HTR-8/SVneo (cell line): ENCODE data around the gene NEK9.
A peak's percentile ranks its signal among the peaks of the same experiment; 100 is the strongest.

ENCODE experiments used
- DNase-seq: peaks from one replicate; pipeline ENCODE4 v3.0.0; 2011; ENCODE audit warnings: low spot score, mixed read lengths; ENCODE audit not compliant: insufficient read length
- FAIRE-seq: peaks from 2 replicates; lab custom pipeline; 2011; peaks lifted over from hg19 to GRCh38; lab: Jason Lieb, UNC

The NEK9 gene

GRCh38 chr14:75119056-75119455, 7.8 kb downstream of the NEK9 start:
- FAIRE-seq (peak; percentile 54), DNase-seq (no peak)

- DNase-seq (no peak), FAIRE-seq (peak; percentile 95)
These were observed 12.8 kb downstream of the NEK9 start for GRCh38 chr14:75113932-75114539.

GRCh38 chr14:75109877-75110276, 17.0 kb downstream of the NEK9 start:
- FAIRE-seq (peak; percentile 69), DNase-seq (no peak)

DNA sequence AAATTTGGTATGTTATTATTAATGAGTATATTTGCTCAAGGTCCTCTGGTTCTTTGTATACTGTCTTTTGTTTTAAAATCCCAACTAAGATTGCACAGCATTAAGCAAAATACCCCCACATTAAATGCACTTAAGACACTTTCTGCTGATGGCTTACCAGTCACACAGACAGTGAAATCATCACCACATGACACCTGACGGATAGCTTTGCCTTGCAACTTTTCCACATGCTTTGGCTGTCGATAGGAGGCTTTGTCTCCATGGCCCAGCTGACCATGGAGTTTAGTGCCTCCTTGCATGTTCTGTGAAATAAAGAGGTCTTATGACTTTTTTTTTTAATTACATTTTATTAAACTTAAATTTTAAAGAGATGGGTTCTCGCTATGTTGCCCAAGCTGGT, 19.7 kb downstream of the NEK9 start:
- DNase-seq (no peak), FAIRE-seq (peak; percentile 72)

- FAIRE-seq, result no peak
- DNase-seq, result no peak
These were observed 25.4 kb downstream of the NEK9 start for GRCh38 chr14:75101491-75101890.

DNA sequence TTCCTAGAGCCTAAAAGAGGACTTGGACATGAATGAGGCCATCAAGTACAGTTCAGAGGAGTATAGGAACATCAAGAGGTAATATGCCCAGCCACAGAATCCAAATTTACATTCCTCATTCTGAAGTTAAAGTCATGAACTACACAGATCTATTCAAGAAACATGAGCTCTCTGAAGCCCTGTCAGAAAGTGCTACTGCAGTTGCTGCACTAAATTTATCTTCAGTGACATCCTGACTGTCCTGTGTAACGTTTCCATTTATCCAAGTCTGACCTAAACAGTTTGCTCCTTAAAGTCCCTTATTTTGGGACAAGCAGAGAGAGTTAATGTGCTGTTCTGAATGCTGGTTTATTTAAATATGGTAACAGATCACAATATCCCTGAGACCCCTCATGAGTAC, 28.2 kb downstream of the NEK9 start:
- DNase-seq (no peak), FAIRE-seq (peak; percentile 79)

GRCh38 chr14:75098212-75098611, 28.6 kb downstream of the NEK9 start:
- DNase-seq (no peak), FAIRE-seq (no peak)

- DNase-seq, result no peak
- peak; percentile 75 for FAIRE-seq
These were observed 29.9 kb downstream of the NEK9 start for GRCh38 chr14:75096959-75097358.

DNA sequence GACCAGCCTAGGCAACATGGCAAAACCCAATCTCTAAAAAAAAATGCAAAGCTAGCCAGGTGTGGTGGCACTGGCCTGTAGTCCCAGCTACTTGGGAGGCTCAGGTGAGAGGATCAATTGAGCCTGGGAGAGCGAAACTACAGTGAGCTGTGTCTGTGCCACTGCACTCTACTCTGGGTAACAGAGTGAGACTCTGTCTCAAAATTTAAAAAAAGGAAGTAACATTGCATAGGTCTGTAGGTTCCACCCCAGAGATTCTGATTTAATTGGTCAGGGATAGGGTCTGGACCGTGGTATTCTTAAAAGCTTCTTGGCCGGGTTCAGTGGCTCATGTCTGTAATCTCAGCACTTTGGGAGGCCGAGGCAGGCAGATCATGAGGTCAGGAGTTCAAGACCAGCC, 31.2 kb downstream of the NEK9 start:
- FAIRE-seq (peak; percentile 52), DNase-seq (no peak)

GRCh38 chr14:75094896-75095295, 32.0 kb downstream of the NEK9 start:
- DNase-seq (no peak), FAIRE-seq (peak; percentile 42)

DNA sequence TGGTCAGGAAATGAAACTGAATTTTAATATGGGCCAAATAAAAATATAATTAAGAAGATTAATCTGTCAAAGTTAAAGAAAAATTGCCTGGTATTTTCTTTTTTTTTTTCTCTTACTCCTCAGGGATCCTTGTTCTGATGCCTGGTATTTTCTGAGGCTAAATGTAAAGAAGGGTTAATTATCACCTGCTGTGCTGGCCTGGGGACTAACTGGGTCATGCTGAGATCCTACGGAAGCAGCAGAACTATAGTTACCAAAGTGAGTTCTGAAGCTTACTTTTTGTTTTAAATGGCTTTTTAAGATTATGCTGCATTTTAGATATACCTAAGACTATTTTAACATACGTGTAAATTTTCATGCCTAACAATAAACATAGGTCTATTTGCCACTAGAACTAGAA, 34.1 kb downstream of the NEK9 start:
- peak; percentile 76 for FAIRE-seq
- DNase-seq, result no peak

DNA sequence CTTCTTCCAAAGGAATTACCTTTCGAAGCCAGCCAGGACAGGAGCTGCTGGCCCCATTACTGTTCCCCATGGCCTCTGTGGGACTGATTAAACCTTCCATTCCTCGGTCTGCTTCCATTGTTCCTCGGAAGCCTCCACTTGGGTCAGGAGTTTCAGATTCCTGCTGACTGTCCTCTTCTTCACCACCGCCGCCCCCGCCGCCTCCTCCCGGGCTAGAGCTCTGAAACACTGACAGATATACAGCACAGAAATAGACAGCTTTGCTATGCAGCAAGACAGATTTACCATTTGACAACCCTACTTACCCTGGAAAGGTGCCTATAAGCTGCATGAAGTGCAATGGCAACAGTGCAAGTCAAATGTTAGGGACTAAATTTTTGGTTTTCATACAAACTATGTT, 35.6 kb downstream of the NEK9 start:
- no peak for DNase-seq
- no peak for FAIRE-seq

GRCh38 chr14:75090353-75090752, 36.5 kb downstream of the NEK9 start:
- DNase-seq, result no peak
- FAIRE-seq, result peak; percentile 26

DNA sequence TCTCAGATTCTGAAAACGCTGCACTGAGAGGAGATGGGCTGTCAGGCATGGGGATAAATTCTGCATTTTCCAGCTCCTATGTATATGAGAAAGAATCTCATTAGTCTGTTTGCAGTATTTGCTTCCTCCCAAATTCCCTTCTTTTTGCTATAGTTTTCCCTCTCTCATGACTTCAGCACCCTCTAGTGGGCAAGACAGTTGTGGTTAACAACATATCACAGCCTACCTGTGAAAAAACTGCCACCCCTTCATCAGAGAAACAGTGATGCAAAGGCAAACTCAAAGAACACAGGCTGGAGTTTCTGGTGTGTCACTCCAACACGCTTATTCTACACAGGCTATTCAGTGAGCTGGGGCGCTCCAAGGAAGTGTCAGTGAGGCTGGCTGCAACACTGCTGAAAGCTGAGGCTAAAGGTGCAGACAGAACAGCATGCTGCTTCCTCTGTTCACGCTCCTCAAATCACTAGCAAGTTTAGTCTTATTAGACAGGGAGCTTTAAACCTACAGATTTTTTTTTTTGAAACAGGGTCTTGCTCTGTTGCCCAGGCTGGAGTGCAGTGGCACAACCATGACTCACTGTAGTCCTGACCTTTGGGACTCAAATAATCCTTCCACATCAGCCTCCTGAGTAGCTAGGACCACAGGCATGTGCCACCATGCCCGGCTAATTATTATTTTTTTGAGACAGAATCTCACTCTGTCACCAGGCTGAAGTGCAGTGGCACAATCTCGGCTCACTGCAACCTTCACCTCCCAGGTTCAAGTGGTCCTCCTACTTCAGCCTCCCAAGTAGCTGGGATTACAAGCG, 38.1 kb downstream of the NEK9 start:
- DNase-seq (peak; percentile 87), FAIRE-seq (peak; percentile 97)

DNA sequence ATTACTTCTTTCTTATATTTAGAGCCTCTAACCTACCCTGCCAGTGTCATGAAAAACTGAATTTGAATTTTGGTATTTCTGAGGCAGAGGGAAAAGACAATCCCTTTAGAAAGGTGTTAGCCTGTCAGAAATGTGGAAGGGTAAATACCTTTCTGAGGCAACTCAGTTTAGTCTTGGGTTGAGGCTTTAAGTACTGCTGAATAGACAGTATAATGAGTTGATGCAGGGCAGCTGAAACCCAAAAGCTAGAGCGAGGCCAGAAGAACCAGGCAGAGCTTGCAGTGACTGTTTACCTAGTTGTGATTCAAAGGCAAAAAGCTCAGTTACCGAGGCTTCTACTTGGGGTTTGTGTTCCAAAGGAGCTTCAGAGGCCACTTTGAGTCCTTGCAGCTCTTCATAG, 38.7 kb downstream of the NEK9 start:
- DNase-seq (no peak), FAIRE-seq (no peak)

DNA sequence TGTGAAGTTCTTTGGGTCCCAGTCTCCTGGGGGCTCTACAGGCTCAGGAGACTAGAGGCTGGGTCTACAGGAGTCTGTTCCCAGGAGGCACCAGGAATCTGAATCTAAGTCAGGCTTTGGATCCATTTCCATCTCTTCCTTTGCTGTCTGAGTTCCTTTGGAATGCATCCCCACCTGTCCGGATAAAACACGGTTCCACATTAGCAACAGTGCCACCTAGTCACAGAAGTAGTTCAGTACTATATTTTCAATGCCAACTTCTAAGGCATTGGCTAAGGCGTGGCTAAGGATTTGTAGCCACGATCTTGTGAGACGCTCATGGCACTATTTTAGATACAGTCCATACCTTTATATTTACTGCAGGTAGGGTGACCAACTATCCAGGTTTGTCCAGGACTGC, 42.3 kb downstream of the NEK9 start:
- peak; percentile 66 for DNase-seq
- FAIRE-seq, result peak; percentile 93

GRCh38 chr14:75083271-75083670, 43.6 kb downstream of the NEK9 start:
- DNase-seq (no peak), FAIRE-seq (no peak)

GRCh38 chr14:75081660-75082229, 45.1 kb downstream of the NEK9 start:
- DNase-seq (no peak), FAIRE-seq (no peak)

DNA sequence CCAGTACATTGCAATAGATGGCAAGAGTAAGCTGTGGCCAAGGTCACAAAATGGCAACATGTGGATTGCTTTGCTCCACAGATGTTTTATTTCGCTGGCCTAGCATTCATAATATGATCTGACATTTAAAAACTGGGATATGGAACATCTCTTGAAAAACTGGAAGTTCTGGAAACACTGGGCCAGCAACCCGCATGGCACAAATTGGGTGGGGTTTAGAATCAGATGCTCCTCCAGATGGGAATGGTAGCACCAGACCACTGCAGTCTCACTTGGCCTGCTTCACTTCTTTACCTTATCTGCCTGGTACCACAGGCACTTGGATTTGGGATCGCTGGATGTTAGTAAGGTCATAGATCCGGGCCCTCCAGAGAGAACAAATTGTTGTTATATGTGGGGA, 47.3 kb downstream of the NEK9 start:
- DNase-seq (no peak), FAIRE-seq (peak; percentile 73)

- DNase-seq (no peak), FAIRE-seq (peak; percentile 31)
These were observed 49.1 kb downstream of the NEK9 start for GRCh38 chr14:75077794-75078193.

DNA sequence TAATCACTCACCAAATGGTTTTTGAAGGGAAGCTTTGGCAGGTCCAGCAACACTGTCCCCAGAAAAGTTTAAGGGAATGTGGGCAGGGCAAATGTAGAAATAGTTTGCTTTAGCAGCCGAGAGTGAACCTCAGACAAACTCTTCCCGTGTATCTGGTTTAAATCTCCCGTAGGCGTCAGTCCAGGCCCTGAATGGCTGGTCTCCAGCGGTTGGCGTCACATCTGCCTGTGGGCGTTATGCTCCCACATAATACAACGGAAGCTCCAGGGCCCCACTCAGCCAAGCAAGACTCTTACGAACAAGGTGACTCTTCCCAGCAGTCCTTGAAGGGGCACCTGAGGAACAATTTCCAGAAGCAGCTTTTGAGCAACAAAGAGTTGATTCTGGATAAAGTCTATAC, 56.5 kb downstream of the NEK9 start:
- no peak for FAIRE-seq
- no peak for DNase-seq

GRCh38 chr14:75069811-75070145, 57.1 kb downstream of the NEK9 start:
- DNase-seq (no peak), FAIRE-seq (no peak)
